ENCODE measurements around the gene DDX10.

GRCh38 chr11:108662700-108663099 lies 2.2 kb upstream of the DDX10 start:
- no peak for TF ChIP-seq POLR2A (IDR thresholded peaks at IDR 0.05)
- TF ChIP-seq POLR2AphosphoS5 (IDR thresholded peaks at IDR 0.05), result no peak
- no peak for TF ChIP-seq CTCF (IDR thresholded peaks at IDR 0.05)
